K562 (cell line): ENCODE results near the gene CATSPER3. TPM values are rescaled to one million over a fixed set of nuclear protein-coding genes. Genes with fewer than 3 reads are reported as not detected.
A peak's percentile ranks its signal among the peaks of the same experiment; 100 is the strongest.

Experiments
- CCAR2 ChIP-seq: fragments of 200-400 bp; formaldehyde crosslinking; IDR thresholded peaks from 2 replicates; pipeline ENCODE4 v1.6.1; 2017; ENCODE audit warnings: mild to moderate bottlenecking, low read depth, low read length
- HCFC1 ChIP-seq: IDR thresholded peaks from 2 replicates; pipeline ENCODE4 v1.6.1; 2012; ENCODE audit warnings: low read depth, low read length, improper control_type of control experiment
- L3MBTL2 ChIP-seq: fragments of 450-650 bp; IDR thresholded peaks from 2 replicates; pipeline ENCODE4 v1.6.1; 2016; ENCODE audit warnings: mild to moderate bottlenecking, moderate library complexity
- MTA3 ChIP-seq: fragments of 450-650 bp; formaldehyde crosslinking; IDR thresholded peaks from 2 replicates; pipeline ENCODE4 v1.6.1; 2017; ENCODE audit warnings: mild to moderate bottlenecking, borderline replicate concordance
- NRF1 ChIP-seq, 2 experiments: fragments of 450-650 bp; IDR thresholded peaks in 1 of 2; conservative IDR thresholded peaks in 1 of 2; 2 replicates each; pipeline ENCODE4 v1.6.1; 2014; ENCODE audit warnings: mild to moderate bottlenecking in 2 of 2
- PCBP2 ChIP-seq: fragments of 200-400 bp; formaldehyde crosslinking; IDR thresholded peaks from 2 replicates; pipeline ENCODE4 v1.6.1; 2018; ENCODE audit warnings: low read length, low read depth, mild to moderate bottlenecking, moderate library complexity; ENCODE audit not compliant: poor library complexity, severe bottlenecking
- POLR2AphosphoS2 ChIP-seq: IDR thresholded peaks from 2 replicates; pipeline ENCODE4 v1.6.1; 2012; ENCODE audit warnings: low read length, improper control_type of control experiment
- POLR2G ChIP-seq: fragments of 200-400 bp; formaldehyde crosslinking; IDR thresholded peaks from 2 replicates; pipeline ENCODE4 v1.6.1; 2017; ENCODE audit warnings: low read depth, mild to moderate bottlenecking, antibody characterized with exemption, low read length, moderate library complexity
- RBM22 ChIP-seq: fragments of 200-400 bp; formaldehyde crosslinking; IDR thresholded peaks from 2 replicates; pipeline ENCODE4 v1.6.1; 2018; ENCODE audit warnings: low read length, low read depth; ENCODE audit not compliant: poor library complexity, severe bottlenecking
- RBM39 ChIP-seq: fragments of 200-400 bp; formaldehyde crosslinking; optimal IDR thresholded peaks from 2 replicates; pipeline ENCODE3; 2018; ENCODE audit warnings: low read depth, low read length
- STAG1 ChIP-seq: sonication (generic); formaldehyde crosslinking; IDR thresholded peaks from 2 replicates; pipeline ENCODE4 v1.5.0; 2020; ENCODE audit warnings: missing genetic modification reagents, borderline replicate concordance
- STAT5B ChIP-seq: fragments of 250-450 bp; sonication (Bioruptor Pico); IDR thresholded peaks from 2 replicates; pipeline ENCODE4 v1.8.0; 2021; ENCODE audit warnings: mild to moderate bottlenecking, inconsistent platforms
- ZNF134 ChIP-seq: fragments of 250-450 bp; sonication (Bioruptor Pico); conservative IDR thresholded peaks from 2 replicates; pipeline ENCODE4 v1.4.0; 2020
- ZNF224 ChIP-seq: sonication (generic); formaldehyde crosslinking; IDR thresholded peaks from 2 replicates; pipeline ENCODE4 v1.8.0; 2022; ENCODE audit warnings: mild to moderate bottlenecking, missing genetic modification reagents
- ZNF408 ChIP-seq: fragments of 250-450 bp; sonication (Bioruptor Pico); IDR thresholded peaks from 2 replicates; pipeline ENCODE4 v1.4.0; 2020; ENCODE audit warnings: low read depth, mild to moderate bottlenecking, moderate library complexity
- polyA plus RNA-seq, 8 experiments: library from polyadenylated mRNA; depleted of rRNA in 4 of 8; stranded (reverse) in 5 of 8; unstranded in 3 of 8; fragments of >200 nt; fragmentation: Nextera tagmentation in 2 of 8; fragmentation: Illumina TruSeq in 1 of 8; extraction: Ambion mirVana in 2 of 8; extraction: Trizol in 1 of 8; gene quantifications; 2 replicates each; pipeline versions ENCODE4 v1.2.1 to v1.2.3, GENCODE V29; 2011 to 2014; ENCODE audit warnings: inconsistent platforms in 1 of 8, missing spikeins in 1 of 8
- total RNA-seq, 7 experiments: library from RNA; depleted of rRNA in 6 of 7; stranded (reverse); fragments of >200 nt in 6 of 7; fragmentation: Illumina TruSeq in 2 of 7; extraction: Trizol in 2 of 7; gene quantifications; 2 replicates each; pipeline versions ENCODE4 v1.2.1 to v1.2.3, GENCODE V29; 2011 to 2021; ENCODE audit warnings: low replicate concordance in 1 of 7
- TF ChIP-seq, protein P1 (sequence below): sonication (generic); formaldehyde crosslinking; IDR thresholded peaks from 2 replicates; pipeline ENCODE4 v1.4.0; 2020; ENCODE audit warnings: mild to moderate bottlenecking, missing genetic modification reagents
- TF ChIP-seq, protein P2 (sequence below): fragments of 450-650 bp; IDR thresholded peaks from 2 replicates; pipeline ENCODE4 v1.6.1; 2016; ENCODE audit warnings: borderline replicate concordance
- TF ChIP-seq, protein P3 (sequence below): sonication (generic); formaldehyde crosslinking; IDR thresholded peaks from 2 replicates; pipeline ENCODE4 v1.8.0; 2022; ENCODE audit warnings: mild to moderate bottlenecking, missing genetic modification reagents
- TF ChIP-seq, protein P4 (sequence below): fragments of 450-650 bp; IDR thresholded peaks from 2 replicates; pipeline ENCODE4 v1.6.1; 2017; ENCODE audit warnings: mild to moderate bottlenecking, moderate library complexity
- TF ChIP-seq, protein P5 (sequence below): fragments of 200-800 bp; sonication (Bioruptor generic); IDR thresholded peaks from 2 replicates; pipeline ENCODE4 v1.6.1; 2017; ENCODE audit warnings: missing genetic modification characterization, missing compliant biosample characterization

Gene CATSPER3
- total and polyA plus RNA-seq, 9 of the 15 experiments (the other 6 are each of a cell fraction or from before 2014, with no cell fraction given), result 0.14 to 1.5 (median 0.49) TPM

DNA sequence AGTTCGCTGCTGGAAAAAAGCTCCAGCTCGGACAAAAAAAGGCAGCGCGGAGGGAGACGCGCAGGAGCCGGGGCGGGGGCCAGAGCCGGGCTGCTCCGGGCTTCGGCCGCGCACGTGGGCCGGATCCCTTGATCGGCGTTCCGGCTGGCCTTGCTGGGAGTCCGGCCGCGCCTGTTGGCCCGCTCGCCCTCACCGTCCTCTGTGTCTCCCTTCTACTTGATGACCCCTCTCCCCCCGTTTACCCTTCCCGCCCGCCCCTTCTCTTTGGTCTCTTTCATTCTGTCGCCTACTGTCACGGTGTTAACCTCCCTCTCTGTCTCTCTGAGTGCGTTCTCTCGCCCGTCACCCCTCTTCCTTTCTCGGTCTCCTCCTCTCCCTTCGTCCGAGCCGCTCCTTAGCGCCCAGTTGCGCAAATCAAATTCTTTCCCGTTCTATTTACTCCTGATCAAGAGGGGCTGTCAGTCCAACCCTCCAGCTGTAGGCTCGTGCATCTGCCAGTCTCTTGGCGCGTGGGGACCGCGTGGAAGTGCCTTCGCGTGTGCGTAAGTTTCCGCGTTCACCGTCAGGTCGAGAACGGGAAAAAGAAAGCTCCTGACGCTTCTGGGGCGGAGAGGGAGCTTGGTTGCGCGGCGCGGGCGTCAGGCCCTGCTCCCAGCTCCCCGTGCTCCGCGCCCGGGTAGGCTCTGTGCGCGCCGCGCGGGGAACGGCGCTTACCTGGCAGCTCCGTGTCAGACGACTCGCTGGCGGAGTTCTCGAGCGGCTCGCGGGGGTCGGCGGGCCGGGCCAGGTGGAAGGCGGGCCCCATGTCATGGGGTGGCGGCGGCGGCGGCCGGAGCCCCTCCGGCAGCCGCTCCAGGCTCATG is 65.5 kb downstream of the CATSPER3 start (continued):
- TF ChIP-seq, protein P1, sequence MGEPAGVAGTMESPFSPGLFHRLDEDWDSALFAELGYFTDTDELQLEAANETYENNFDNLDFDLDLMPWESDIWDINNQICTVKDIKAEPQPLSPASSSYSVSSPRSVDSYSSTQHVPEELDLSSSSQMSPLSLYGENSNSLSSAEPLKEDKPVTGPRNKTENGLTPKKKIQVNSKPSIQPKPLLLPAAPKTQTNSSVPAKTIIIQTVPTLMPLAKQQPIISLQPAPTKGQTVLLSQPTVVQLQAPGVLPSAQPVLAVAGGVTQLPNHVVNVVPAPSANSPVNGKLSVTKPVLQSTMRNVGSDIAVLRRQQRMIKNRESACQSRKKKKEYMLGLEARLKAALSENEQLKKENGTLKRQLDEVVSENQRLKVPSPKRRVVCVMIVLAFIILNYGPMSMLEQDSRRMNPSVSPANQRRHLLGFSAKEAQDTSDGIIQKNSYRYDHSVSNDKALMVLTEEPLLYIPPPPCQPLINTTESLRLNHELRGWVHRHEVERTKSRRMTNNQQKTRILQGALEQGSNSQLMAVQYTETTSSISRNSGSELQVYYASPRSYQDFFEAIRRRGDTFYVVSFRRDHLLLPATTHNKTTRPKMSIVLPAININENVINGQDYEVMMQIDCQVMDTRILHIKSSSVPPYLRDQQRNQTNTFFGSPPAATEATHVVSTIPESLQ (CRISPR knock-in tag), result no peak
- TF ChIP-seq, protein P2, sequence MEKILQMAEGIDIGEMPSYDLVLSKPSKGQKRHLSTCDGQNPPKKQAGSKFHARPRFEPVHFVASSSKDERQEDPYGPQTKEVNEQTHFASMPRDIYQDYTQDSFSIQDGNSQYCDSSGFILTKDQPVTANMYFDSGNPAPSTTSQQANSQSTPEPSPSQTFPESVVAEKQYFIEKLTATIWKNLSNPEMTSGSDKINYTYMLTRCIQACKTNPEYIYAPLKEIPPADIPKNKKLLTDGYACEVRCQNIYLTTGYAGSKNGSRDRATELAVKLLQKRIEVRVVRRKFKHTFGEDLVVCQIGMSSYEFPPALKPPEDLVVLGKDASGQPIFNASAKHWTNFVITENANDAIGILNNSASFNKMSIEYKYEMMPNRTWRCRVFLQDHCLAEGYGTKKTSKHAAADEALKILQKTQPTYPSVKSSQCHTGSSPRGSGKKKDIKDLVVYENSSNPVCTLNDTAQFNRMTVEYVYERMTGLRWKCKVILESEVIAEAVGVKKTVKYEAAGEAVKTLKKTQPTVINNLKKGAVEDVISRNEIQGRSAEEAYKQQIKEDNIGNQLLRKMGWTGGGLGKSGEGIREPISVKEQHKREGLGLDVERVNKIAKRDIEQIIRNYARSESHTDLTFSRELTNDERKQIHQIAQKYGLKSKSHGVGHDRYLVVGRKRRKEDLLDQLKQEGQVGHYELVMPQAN, result peak; percentile 68
- no peak for TF ChIP-seq CCAR2
- TF ChIP-seq PCBP2, result no peak
- no peak for TF ChIP-seq HCFC1
- TF ChIP-seq STAG1 (CRISPR knock-in tag), result peak; percentile 39; the same call in 1 of the 2 replicates
- TF ChIP-seq, protein P3, sequence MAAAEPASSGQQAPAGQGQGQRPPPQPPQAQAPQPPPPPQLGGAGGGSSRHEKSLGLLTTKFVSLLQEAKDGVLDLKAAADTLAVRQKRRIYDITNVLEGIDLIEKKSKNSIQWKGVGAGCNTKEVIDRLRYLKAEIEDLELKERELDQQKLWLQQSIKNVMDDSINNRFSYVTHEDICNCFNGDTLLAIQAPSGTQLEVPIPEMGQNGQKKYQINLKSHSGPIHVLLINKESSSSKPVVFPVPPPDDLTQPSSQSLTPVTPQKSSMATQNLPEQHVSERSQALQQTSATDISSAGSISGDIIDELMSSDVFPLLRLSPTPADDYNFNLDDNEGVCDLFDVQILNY (CRISPR knock-in tag), result no peak
- peak; percentile 52 for TF ChIP-seq RBM22
- TF ChIP-seq L3MBTL2, result peak; percentile 64
- TF ChIP-seq, protein P4, sequence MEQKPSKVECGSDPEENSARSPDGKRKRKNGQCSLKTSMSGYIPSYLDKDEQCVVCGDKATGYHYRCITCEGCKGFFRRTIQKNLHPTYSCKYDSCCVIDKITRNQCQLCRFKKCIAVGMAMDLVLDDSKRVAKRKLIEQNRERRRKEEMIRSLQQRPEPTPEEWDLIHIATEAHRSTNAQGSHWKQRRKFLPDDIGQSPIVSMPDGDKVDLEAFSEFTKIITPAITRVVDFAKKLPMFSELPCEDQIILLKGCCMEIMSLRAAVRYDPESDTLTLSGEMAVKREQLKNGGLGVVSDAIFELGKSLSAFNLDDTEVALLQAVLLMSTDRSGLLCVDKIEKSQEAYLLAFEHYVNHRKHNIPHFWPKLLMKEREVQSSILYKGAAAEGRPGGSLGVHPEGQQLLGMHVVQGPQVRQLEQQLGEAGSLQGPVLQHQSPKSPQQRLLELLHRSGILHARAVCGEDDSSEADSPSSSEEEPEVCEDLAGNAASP, result no peak
- no peak for TF ChIP-seq STAT5B (CRISPR knock-in tag)
- TF ChIP-seq MTA3, result no peak
- no peak for TF ChIP-seq RBM39
- no peak for TF ChIP-seq ZNF224
- TF ChIP-seq ZNF408 (CRISPR knock-in tag), result no peak
- TF ChIP-seq, protein P5, sequence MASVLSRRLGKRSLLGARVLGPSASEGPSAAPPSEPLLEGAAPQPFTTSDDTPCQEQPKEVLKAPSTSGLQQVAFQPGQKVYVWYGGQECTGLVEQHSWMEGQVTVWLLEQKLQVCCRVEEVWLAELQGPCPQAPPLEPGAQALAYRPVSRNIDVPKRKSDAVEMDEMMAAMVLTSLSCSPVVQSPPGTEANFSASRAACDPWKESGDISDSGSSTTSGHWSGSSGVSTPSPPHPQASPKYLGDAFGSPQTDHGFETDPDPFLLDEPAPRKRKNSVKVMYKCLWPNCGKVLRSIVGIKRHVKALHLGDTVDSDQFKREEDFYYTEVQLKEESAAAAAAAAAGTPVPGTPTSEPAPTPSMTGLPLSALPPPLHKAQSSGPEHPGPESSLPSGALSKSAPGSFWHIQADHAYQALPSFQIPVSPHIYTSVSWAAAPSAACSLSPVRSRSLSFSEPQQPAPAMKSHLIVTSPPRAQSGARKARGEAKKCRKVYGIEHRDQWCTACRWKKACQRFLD (CRISPR knock-in tag), result no peak
- no peak for TF ChIP-seq ZNF134 (CRISPR knock-in tag)
- TF ChIP-seq NRF1 (conservative IDR thresholded peaks at IDR 0.05 in 1 of 2, IDR thresholded peaks at IDR 0.05 in 1 of 2), result peak; percentile 55 to 62; a peak in 3 of 4 replicates
- TF ChIP-seq POLR2AphosphoS2, result no peak
- TF ChIP-seq POLR2G, result peak; percentile 57
